ENCODE measurements around the gene DEAF1. TPM values are rescaled to one million over a fixed set of nuclear protein-coding genes. Genes with fewer than 3 reads are reported as not detected.

The DEAF1 gene
- total RNA-seq, 1 experiment from 2014 or later = 31.9 TPM

DNA sequence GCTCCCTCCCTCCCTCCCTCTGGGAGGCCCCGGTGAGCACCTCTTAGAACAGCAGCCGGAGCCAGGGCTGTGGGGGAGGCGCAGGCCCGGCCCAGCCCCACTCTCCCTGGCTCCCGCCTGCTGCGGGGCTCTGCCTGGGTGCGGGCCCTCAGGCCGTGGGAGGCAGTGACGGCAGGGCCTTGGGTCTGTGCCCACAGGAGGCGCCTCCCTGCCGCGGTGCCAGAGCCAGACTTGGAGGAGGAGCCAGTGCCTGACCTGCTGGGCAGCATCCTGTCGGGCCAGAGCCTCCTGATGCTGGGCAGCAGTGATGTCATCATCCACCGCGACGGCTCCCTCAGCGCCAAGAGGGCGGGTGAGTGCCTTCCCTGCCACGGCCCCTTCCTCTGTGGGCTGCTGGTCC lies 88.8 kb downstream of the DEAF1 start:
- Histone ChIP-seq H3K27me3 (ENCODE audit: low read length) (no peaks in the 10 kb centered on the region), H3K4me2 (ENCODE audit: low read length) (no peak overlapping the region), H4K20me1 (ENCODE audit: low read length) (no peaks in the 10 kb centered on the region), H3F3A (ENCODE audit: low read length, unreplicated experiment) (no peaks in the 10 kb centered on the region), H3K9me2 (replicated peaks; ENCODE audit: low read length) (no peaks in the 10 kb centered on the region), H3K27ac (ENCODE audit: low read length) (no peak overlapping the region), H3K9ac (ENCODE audit: low read length) (no peak overlapping the region), H3K4me1 (ENCODE audit: insufficient read depth, low read length) (no peaks in the 10 kb centered on the region), H3K4me3 (ENCODE audit: low read length) (no peak overlapping the region), H3K79me2 (ENCODE audit: low read length) (no peaks in the 10 kb centered on the region), H3K36me3 (ENCODE audit: low read depth, low read length) (peaks cover 36% of the 10 kb centered on the region), H2AFZ (ENCODE audit: low read length) (no peak overlapping the region), H3K9me3 (ENCODE audit: low read length) (no peaks in the 10 kb centered on the region)
- ATAC-seq (peak; percentile 60), DNase-seq (peak; percentile 23)
- no TSS peak for BruUV-seq (replicated peaks)
- intact Hi-C loops (cut with micrococcal nuclease) = no loop called here
- ChIA-PET POLR2A (ENCODE audit: unreplicated experiment) (no interaction called here), CTCF (no interaction called here)
- TF ChIP-seq, protein P1, sequence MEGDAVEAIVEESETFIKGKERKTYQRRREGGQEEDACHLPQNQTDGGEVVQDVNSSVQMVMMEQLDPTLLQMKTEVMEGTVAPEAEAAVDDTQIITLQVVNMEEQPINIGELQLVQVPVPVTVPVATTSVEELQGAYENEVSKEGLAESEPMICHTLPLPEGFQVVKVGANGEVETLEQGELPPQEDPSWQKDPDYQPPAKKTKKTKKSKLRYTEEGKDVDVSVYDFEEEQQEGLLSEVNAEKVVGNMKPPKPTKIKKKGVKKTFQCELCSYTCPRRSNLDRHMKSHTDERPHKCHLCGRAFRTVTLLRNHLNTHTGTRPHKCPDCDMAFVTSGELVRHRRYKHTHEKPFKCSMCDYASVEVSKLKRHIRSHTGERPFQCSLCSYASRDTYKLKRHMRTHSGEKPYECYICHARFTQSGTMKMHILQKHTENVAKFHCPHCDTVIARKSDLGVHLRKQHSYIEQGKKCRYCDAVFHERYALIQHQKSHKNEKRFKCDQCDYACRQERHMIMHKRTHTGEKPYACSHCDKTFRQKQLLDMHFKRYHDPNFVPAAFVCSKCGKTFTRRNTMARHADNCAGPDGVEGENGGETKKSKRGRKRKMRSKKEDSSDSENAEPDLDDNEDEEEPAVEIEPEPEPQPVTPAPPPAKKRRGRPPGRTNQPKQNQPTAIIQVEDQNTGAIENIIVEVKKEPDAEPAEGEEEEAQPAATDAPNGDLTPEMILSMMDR (conservative IDR thresholded peaks at IDR 0.05; ENCODE audit: low read depth, low read length) = no peak
- TF ChIP-seq EZH2 (IDR thresholded peaks at IDR 0.05; ENCODE audit: low read length, unreplicated experiment) = no peak
- no peak for TF ChIP-seq EZH2phosphoT487 (IDR thresholded peaks at IDR 0.05; ENCODE audit: borderline replicate concordance, low read length)

DNA sequence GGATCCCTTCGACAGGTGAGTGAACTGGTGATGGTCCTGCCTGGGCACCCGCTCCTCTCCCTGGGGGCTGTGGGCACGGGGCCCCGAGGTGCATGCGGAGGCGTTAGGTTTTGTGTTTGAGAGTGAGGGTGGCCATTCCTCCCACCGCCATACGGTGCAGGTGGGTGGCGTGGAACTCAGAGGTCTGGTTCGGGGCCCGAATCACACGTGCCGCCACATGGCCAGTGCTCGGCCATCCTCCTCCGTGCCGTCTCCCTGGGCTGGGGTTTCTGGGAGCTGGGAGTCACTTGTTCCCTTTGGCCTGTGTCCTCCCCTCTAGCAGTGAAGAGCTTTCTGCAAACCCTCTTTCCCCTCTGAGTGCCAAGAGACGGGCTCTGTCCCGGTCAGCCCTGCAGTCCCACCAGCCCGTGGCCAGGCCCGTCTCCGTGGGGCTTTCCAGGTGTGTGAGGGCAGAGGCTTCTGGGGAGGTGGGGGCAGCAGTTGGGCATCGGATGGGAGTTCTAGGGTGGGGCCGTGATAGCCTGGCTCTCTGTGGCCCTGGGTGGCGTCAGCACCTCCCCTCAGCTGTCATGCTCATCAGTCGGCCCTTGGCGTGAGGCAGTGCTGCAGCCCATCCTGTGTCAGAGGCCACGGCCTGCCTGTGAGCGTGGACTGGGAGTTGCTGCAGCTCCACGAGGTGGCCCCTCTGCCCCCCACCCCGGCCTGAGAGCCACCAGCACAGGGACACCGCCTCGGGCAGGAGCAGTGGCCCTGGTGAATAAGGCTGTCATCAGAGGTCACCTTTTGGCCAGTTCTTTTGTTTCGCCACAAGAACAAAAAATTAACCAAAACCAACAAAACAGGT lies 89.5 kb downstream of the DEAF1 start:
- intact Hi-C loops (cut with micrococcal nuclease) = no loop called here
- ATAC-seq = no peak
- CTCF ChIA-PET = no interaction called here

More for the DNA sequence above, 89.5 kb downstream of the DEAF1 start:
- H3K9me2 ChIP-seq (replicated peaks; ENCODE audit: low read length) = no peaks in the 10 kb centered on the region
- no peaks in the 10 kb centered on the region for H3F3A ChIP-seq (ENCODE audit: low read length, unreplicated experiment)
- no TSS peak for BruUV-seq (replicated peaks)
- H3K9me3 ChIP-seq (ENCODE audit: low read length) = no peaks in the 10 kb centered on the region
- no peaks in the 10 kb centered on the region for H3K79me2 ChIP-seq (ENCODE audit: low read length)
- no peak for DNase-seq
- H3K9ac ChIP-seq (ENCODE audit: low read length) = no peak overlapping the region
- peaks cover 31% of the 10 kb centered on the region for H3K36me3 ChIP-seq (ENCODE audit: low read depth, low read length)
- POLR2A ChIA-PET (ENCODE audit: unreplicated experiment) = no interaction called here
- H2AFZ ChIP-seq (ENCODE audit: low read length) = no peak overlapping the region
- no peak overlapping the region for H3K27ac ChIP-seq (ENCODE audit: low read length)
- TF ChIP-seq EZH2 (IDR thresholded peaks at IDR 0.05; ENCODE audit: low read length, unreplicated experiment) (no peak), EZH2phosphoT487 (IDR thresholded peaks at IDR 0.05; ENCODE audit: borderline replicate concordance, low read length) (no peak)
- TF ChIP-seq, protein P1 (conservative IDR thresholded peaks at IDR 0.05; ENCODE audit: low read depth, low read length) = no peak
- H4K20me1 ChIP-seq (ENCODE audit: low read length) = no peaks in the 10 kb centered on the region
- no peaks in the 10 kb centered on the region for H3K4me1 ChIP-seq (ENCODE audit: insufficient read depth, low read length)
- H3K4me3 ChIP-seq (ENCODE audit: low read length) = no peak overlapping the region
- H3K4me2 ChIP-seq (ENCODE audit: low read length) = no peak overlapping the region
- no peaks in the 10 kb centered on the region for H3K27me3 ChIP-seq (ENCODE audit: low read length)

All from PC-3 (cell line).